H7 (cell line): ENCODE measurements around the gene GJD3. TPM values are rescaled to one million over a fixed set of nuclear protein-coding genes. Genes with fewer than 3 reads are reported as not detected.

ENCODE experiments used
- DNase-seq: peaks from one replicate; pipeline ENCODE4 v3.0.0; 2012
- H3K27me3 ChIP-seq: 2 replicates; pipeline ENCODE4 v1.6.0; 2011; ENCODE audit warnings: mild to moderate bottlenecking, low read length; ENCODE audit not compliant: control insufficient read depth, insufficient read depth
- H3K36me3 ChIP-seq: replicated peaks from 2 replicates; pipeline ENCODE4 v1.5.1; 2011; ENCODE audit warnings: low read length; ENCODE audit not compliant: control insufficient read depth, insufficient read depth
- H3K4me3 ChIP-seq: 2 replicates; pipeline ENCODE4 v1.5.1; 2011; ENCODE audit warnings: low read depth, mild to moderate bottlenecking, control low read depth, low read length, moderate library complexity; ENCODE audit not compliant: insufficient read depth
- total RNA-seq: library from RNA; depleted of rRNA; stranded (reverse); fragments of >200 nt; shearing (Covaris generic); gene quantifications from 2 replicates; pipeline ENCODE4 v1.2.3, GENCODE V29; 2014

Gene GJD3
- total RNA-seq, 1 experiment from 2014 or later: 0.38 TPM

GRCh38 chr17:40361925-40362695 is 2.4 kb downstream of the GJD3 start:
- H3K27me3 ChIP-seq: peaks cover 34% of the 10 kb centered on the region
- peak overlapping the region; percentile 3; the same call in 1 of the 2 replicates for H3K4me3 ChIP-seq
- DNase-seq: no peak
- no peaks in the 10 kb centered on the region for H3K36me3 ChIP-seq

GRCh38 chr17:40361063-40361924 is 3.2 kb downstream of the GJD3 start:
- Histone ChIP-seq H3K36me3 (no peaks in the 10 kb centered on the region; the same call in 1 of the 2 replicates), H3K27me3 (peaks cover 34% of the 10 kb centered on the region), H3K4me3 (no peak overlapping the region)
- peak; percentile 81 for DNase-seq

GRCh38 chr17:40360091-40360490 is 4.4 kb downstream of the GJD3 start:
- no peak overlapping the region for H3K4me3 ChIP-seq
- H3K36me3 ChIP-seq: peaks cover 3% of the 10 kb centered on the region; the same call in 1 of the 2 replicates
- peaks cover 34% of the 10 kb centered on the region for H3K27me3 ChIP-seq
- peak; percentile 33 for DNase-seq

GRCh38 chr17:40358323-40359038 is 6.1 kb downstream of the GJD3 start:
- Histone ChIP-seq H3K27me3 (peaks cover 21% of the 10 kb centered on the region), H3K36me3 (peaks cover 3% of the 10 kb centered on the region; the same call in 1 of the 2 replicates), H3K4me3 (no peak overlapping the region)
- DNase-seq: peak; percentile 98

DNA sequence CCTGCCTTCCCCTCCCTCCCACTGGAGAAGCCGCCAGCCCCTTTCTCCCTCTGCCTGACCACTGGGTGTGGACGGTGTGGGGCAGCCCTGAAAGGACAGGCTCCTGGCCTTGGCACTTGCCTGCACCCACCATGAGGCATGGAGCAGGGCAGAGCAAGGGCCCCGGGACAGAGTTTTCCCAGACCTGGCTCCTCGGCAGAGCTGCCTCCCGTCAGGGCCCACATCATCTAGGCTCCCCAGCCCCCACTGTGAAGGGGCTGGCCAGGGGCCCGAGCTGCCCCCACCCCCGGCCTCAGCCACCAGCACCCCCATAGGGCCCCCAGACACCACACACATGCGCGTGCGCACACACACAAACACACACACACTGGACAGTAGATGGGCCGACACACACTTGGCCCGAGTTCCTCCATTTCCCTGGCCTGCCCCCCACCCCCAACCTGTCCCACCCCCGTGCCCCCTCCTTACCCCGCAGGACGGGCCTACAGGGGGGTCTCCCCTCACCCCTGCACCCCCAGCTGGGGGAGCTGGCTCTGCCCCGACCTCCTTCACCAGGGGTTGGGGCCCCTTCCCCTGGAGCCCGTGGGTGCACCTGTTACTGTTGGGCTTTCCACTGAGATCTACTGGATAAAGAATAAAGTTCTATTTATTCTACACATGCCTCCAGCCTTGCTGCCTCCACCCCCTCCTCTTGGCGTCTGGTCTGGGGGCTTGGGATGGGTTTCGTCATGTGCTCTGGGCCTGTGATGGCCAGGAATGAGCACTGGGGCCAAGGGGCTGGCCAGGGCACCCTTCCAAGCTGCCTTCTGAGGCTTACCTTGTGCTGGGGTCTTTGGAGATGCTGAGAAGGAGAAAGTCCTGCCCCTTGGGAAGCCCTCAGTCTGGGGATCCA is 7.3 kb downstream of the GJD3 start:
- H3K27me3 ChIP-seq: peaks cover 9% of the 10 kb centered on the region
- peaks cover 4% of the 10 kb centered on the region for H3K36me3 ChIP-seq
- H3K4me3 ChIP-seq: no peak overlapping the region
- DNase-seq: peak; percentile 57

GRCh38 chr17:40355804-40356758 is 8.5 kb downstream of the GJD3 start:
- DNase-seq: peak; percentile 70
- Histone ChIP-seq H3K36me3 (peaks cover 6% of the 10 kb centered on the region), H3K27me3 (peaks cover 2% of the 10 kb centered on the region; the same call in 1 of the 2 replicates), H3K4me3 (no peak overlapping the region)

DNA sequence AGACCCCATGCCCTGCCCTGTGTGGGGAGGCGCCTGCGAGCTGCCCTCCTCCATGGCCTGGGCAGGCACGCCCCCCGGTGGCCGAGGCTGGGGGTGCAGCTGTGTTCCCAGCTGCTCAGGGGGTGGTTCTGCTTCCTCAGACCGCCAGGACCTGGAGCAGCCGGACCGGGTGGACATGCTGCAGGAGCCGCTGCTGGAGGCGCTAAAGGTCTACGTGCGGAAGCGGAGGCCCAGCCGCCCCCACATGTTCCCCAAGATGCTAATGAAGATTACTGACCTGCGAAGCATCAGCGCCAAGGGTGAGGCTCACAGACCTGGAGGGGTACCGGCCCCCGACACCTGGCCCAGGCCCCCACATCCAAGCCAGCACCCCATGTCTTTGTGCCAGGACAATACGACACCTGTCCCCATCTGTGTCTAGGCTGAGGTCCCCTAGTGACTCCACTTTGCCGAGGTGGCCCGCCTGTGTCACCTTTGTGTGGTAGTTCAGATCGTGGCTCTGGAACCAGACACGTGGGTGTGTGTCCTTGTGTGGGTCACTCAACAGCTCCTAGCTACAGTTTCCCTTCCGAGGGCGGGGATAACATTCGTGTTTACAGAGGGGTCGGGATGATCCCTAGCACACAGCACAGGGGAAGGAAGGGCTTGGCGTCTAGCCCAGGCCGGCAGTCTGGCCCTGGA is 9.3 kb downstream of the GJD3 start:
- no peak overlapping the region for H3K4me3 ChIP-seq
- peak; percentile 99 for DNase-seq
- peaks cover 6% of the 10 kb centered on the region for H3K36me3 ChIP-seq
- peaks cover 2% of the 10 kb centered on the region; the same call in 1 of the 2 replicates for H3K27me3 ChIP-seq

DNA sequence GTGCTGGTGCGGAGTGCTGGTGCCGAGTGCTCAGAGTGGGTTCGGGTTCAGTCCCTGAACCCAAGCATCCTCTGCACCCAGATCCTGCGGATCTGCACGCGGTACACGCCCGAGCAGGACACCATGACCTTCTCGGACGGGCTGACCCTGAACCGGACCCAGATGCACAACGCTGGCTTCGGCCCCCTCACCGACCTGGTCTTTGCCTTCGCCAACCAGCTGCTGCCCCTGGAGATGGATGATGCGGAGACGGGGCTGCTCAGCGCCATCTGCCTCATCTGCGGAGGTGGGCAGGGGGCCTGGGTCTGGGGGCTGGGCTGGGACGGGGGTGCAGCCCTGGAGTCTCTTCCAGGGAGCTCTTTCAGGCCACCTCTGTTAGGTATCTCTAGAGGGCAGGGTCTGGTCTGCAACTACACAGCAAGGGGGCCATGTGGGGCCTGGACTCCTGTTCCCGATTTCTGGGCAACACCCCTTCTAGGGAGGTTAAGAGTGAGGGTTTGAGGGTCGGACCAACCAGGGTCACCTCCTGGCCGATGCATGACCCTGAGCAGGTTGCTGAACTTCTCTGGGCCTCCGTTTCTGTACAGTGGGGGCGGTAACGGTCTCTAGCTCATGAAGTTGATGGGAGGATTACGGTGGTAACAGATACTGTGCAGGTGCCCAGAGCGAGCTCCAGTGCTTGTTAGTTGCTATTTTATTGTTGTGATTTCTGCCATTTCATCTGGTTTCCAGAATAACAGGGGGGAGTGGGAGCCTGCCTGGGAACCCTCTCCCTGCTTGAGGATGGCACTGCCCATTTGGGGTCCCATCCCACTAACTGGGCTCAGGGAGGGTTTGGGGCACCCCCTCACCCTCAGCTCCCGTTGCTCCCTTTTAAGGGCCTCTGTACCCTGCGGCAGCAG is 10.1 kb downstream of the GJD3 start:
- Histone ChIP-seq H3K27me3 (peaks cover 2% of the 10 kb centered on the region; the same call in 1 of the 2 replicates), H3K36me3 (peaks cover 8% of the 10 kb centered on the region), H3K4me3 (no peak overlapping the region)
- no peak for DNase-seq

DNA sequence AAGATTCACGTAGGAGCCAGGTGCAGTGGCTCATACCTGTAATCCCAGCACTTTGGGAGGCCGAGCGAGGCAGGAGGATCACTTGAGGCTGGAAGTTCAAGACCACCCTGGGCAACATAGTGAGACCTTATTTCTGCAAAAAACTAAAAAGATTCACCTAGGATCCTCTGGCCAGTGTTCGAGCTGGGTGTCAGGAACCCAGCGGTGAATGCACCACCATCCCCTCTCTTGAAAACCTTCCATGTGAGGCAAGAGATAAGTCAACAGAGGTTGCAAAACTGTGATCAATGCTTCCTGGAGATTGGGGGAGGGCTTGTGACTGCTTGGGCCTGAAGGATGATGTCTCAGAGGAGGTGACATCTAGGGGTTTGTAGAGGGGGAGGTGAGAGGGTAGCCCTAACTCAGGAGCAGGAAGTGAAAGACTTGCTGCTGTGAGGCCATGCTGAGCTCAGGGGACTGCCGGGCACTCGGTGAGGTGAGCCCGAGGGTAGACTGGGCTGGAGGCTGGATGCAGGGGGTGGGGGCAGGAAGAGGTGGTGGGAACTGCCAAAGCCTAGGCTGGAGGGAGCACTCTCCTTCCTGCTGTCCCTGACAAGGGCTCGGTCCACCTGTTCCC is 11.7 kb downstream of the GJD3 start:
- DNase-seq: peak; percentile 54
- H3K27me3 ChIP-seq: peaks cover 12% of the 10 kb centered on the region; the same call in 1 of the 2 replicates
- H3K36me3 ChIP-seq: peaks cover 10% of the 10 kb centered on the region
- no peak overlapping the region for H3K4me3 ChIP-seq

GRCh38 chr17:40352237-40352778 is 12.2 kb downstream of the GJD3 start:
- H3K36me3 ChIP-seq: peaks cover 10% of the 10 kb centered on the region
- no peak overlapping the region for H3K4me3 ChIP-seq
- peaks cover 12% of the 10 kb centered on the region; the same call in 1 of the 2 replicates for H3K27me3 ChIP-seq
- peak; percentile 20 for DNase-seq
